NCI-H2196 treated with DMSO at 0.1 percent for 48 hours (cell line): Measurements from ENCODE around the gene DHDH.

Experiments
- DNase-seq: peaks from one replicate; lab custom pipeline; 2025; ENCODE audit not compliant: unreplicated experiment; lab: John Stamatoyannopoulos, UW

The DHDH gene

GRCh38 chr19:48991873-48992580, 58.5 kb downstream of the DHDH start:
- DNase-seq: no peak

- no peak for DNase-seq
Measured at GRCh38 chr19:48992581-48993174, 59.2 kb downstream of the DHDH start.

GRCh38 chr19:48993175-48994034, 59.9 kb downstream of the DHDH start, which contains the start of the genes GYS1 and RUVBL2:
TSS of gene GYS1 (minus strand) at chr19:48993309. CDS start at chr19:48993112, 197 bp downstream.
TSS of gene RUVBL2 (plus strand) at chr19:48993887. CDS start at chr19:48993912, 25 bp downstream.
- peak; percentile 99 for DNase-seq

- DNase-seq: no peak
Measured at GRCh38 chr19:48994035-48994386, 60.5 kb downstream of the DHDH start.
